H9 (cell line): ENCODE data around the gene TSPAN4. TPM values are rescaled to one million over a fixed set of nuclear protein-coding genes. Genes with fewer than 3 reads are reported as not detected.

ENCODE experiments used
- DNase-seq: peaks from one replicate; pipeline ENCODE4 v3.0.0-alpha.2; 2017
- H2AFZ ChIP-seq: one replicate; pipeline ENCODE4 v1.6.1; 2013; ENCODE audit warnings: mild to moderate bottlenecking, low read length, control low read depth, moderate library complexity
- H2AK5ac ChIP-seq: 2 replicates; pipeline ENCODE4 v1.6.1; 2013; ENCODE audit warnings: low read length, control low read depth, mixed read lengths; ENCODE audit not compliant: insufficient read length
- H2BK120ac ChIP-seq: one replicate; pipeline ENCODE4 v1.6.1; 2013; ENCODE audit warnings: low read depth, mild to moderate bottlenecking, low read length, control low read depth, inconsistent platforms; ENCODE audit not compliant: poor library complexity, severe bottlenecking
- H2BK12ac ChIP-seq: 2 replicates; pipeline ENCODE4 v1.6.1; 2013; ENCODE audit warnings: low read length, control low read depth, mixed read lengths, low read depth; ENCODE audit not compliant: insufficient read length
- H2BK15ac ChIP-seq: 2 replicates; pipeline ENCODE4 v1.6.1; 2013; ENCODE audit warnings: low read depth, low read length, control low read depth
- H2BK20ac ChIP-seq: one replicate; pipeline ENCODE4 v1.6.1; 2013; ENCODE audit warnings: low read depth, mild to moderate bottlenecking, low read length, control low read depth, inconsistent platforms; ENCODE audit not compliant: poor library complexity, severe bottlenecking
- H2BK5ac ChIP-seq: 2 replicates; pipeline ENCODE4 v1.6.1; 2013; ENCODE audit warnings: low read length, control low read depth, mixed read lengths; ENCODE audit not compliant: insufficient read length
- H3K14ac ChIP-seq: 2 replicates; pipeline ENCODE4 v1.6.1; 2013; ENCODE audit warnings: low read length, control low read depth; ENCODE audit not compliant: insufficient read depth
- H3K18ac ChIP-seq: 2 replicates; pipeline ENCODE4 v1.6.1; 2013; ENCODE audit warnings: low read depth, mild to moderate bottlenecking, mixed read lengths, low read length, control low read depth; ENCODE audit not compliant: insufficient read length
- H3K23ac ChIP-seq: 2 replicates; pipeline ENCODE4 v1.6.1; 2013; ENCODE audit warnings: low read length, control low read depth, mixed read lengths, low read depth; ENCODE audit not compliant: insufficient read length
- H3K23me2 ChIP-seq: 2 replicates; pipeline ENCODE4 v1.6.1; 2013; ENCODE audit warnings: low read depth, mild to moderate bottlenecking, mixed read lengths, low read length, control low read depth; ENCODE audit not compliant: insufficient read length, poor library complexity, severe bottlenecking
- H3K27ac ChIP-seq: 2 replicates; pipeline ENCODE4 v1.5.1; 2013; ENCODE audit warnings: low read length, control low read depth, mixed read lengths, low read depth; ENCODE audit not compliant: insufficient read length
- H3K27me3 ChIP-seq: 2 replicates; pipeline ENCODE4 v1.6.1; 2013; ENCODE audit warnings: low read length, control low read depth, inconsistent platforms; ENCODE audit not compliant: insufficient read depth
- H3K4ac ChIP-seq: 2 replicates; pipeline ENCODE4 v1.6.1; 2013; ENCODE audit warnings: low read depth, mild to moderate bottlenecking, control low read depth, inconsistent platforms, low read length, moderate library complexity
- H3K4me1 ChIP-seq: 2 replicates; pipeline ENCODE4 v1.6.1; 2013; ENCODE audit warnings: low read length, control low read depth, inconsistent platforms; ENCODE audit not compliant: insufficient read depth
- H3K4me2 ChIP-seq: 2 replicates; pipeline ENCODE4 v1.6.1; 2013; ENCODE audit warnings: low read length, control low read depth, mixed read lengths; ENCODE audit not compliant: insufficient read length, insufficient read depth
- H3K56ac ChIP-seq: 2 replicates; pipeline ENCODE4 v1.6.1; 2013; ENCODE audit warnings: low read depth, mild to moderate bottlenecking, mixed read lengths, low read length, control low read depth; ENCODE audit not compliant: insufficient read length
- H3K79me1 ChIP-seq: 2 replicates; pipeline ENCODE4 v1.6.1; 2013; ENCODE audit warnings: low read depth, mild to moderate bottlenecking, moderate library complexity, low read length, control low read depth, inconsistent platforms; ENCODE audit not compliant: insufficient read depth, poor library complexity, severe bottlenecking
- H3K79me2 ChIP-seq: 2 replicates; pipeline ENCODE4 v1.6.1; 2013; ENCODE audit warnings: low read length, control low read depth, inconsistent platforms; ENCODE audit not compliant: insufficient read depth
- H3K9ac ChIP-seq: 2 replicates; pipeline ENCODE4 v1.6.1; 2013; ENCODE audit warnings: low read length, control low read depth, mixed read lengths; ENCODE audit not compliant: insufficient read length; ENCODE audit errors: extremely low read depth
- H3K9me3 ChIP-seq: one replicate; pipeline ENCODE4 v1.6.1; 2013; ENCODE audit warnings: low read depth, low read length, inconsistent platforms; ENCODE audit not compliant: control insufficient read depth
- H3T11ph ChIP-seq: one replicate; pipeline ENCODE4 v1.6.1; 2013; ENCODE audit warnings: mild to moderate bottlenecking, low read length, control low read depth, inconsistent platforms
- H4K20me1 ChIP-seq: one replicate; pipeline ENCODE4 v1.6.1; 2013; ENCODE audit not compliant: control insufficient read depth, insufficient read length, insufficient read depth
- H4K5ac ChIP-seq: 2 replicates; pipeline ENCODE4 v1.6.1; 2013; ENCODE audit warnings: low read depth, mild to moderate bottlenecking, mixed read lengths, low read length, control low read depth; ENCODE audit not compliant: insufficient read length
- H4K8ac ChIP-seq: replicated peaks from 2 replicates; pipeline ENCODE4 v1.6.1; 2013; ENCODE audit warnings: low read length, control low read depth, mixed read lengths, low read depth; ENCODE audit not compliant: insufficient read length
- H4K91ac ChIP-seq: 2 replicates; pipeline ENCODE4 v1.6.1; 2013; ENCODE audit warnings: low read depth, mild to moderate bottlenecking, moderate library complexity, mixed read lengths, low read length, control low read depth; ENCODE audit not compliant: insufficient read length
- H3K27ac Mint-ChIP-seq, 3 experiments: 2 replicates in 2 of 3; 3 replicates in 1 of 3; pipeline ENCODE4 v1.8.0; 2020 to 2021; ENCODE audit warnings: mixed read lengths in 3 of 3, mild to moderate bottlenecking in 1 of 3, moderate library complexity in 1 of 3
- H3K27me3 Mint-ChIP-seq: 2 replicates; pipeline ENCODE4 v1.8.0; 2021; ENCODE audit warnings: low read depth, mild to moderate bottlenecking, moderate library complexity, mixed read lengths
- H3K36me3 Mint-ChIP-seq, 3 experiments: 2 replicates in 2 of 3; 3 replicates in 1 of 3; pipeline ENCODE4 v1.8.0; 2020 to 2021; ENCODE audit warnings: low read depth in 3 of 3, mixed read lengths in 3 of 3; ENCODE audit not compliant: insufficient read depth in 1 of 3
- H3K4me1 Mint-ChIP-seq, 2 experiments: 2 replicates each; pipeline ENCODE4 v1.8.0; 2020; ENCODE audit warnings: mixed read lengths in 2 of 2
- H3K4me3 Mint-ChIP-seq, 2 experiments: 2 replicates in 1 of 2; 3 replicates in 1 of 2; pipeline ENCODE4 v1.8.0; 2020 to 2021; ENCODE audit warnings: mild to moderate bottlenecking in 2 of 2, mixed read lengths in 2 of 2, moderate library complexity in 1 of 2
- H3K9me3 Mint-ChIP-seq, 2 experiments: 2 replicates in 1 of 2; 3 replicates in 1 of 2; pipeline ENCODE4 v1.8.0; 2020; ENCODE audit warnings: mild to moderate bottlenecking in 2 of 2, mixed read lengths in 2 of 2, moderate library complexity in 1 of 2
- WGBS: extraction: QIAGEN DNeasy Blood & Tissue Kit; methylation state at CpG from one replicate; pipeline ENCODE4 v1.1.7; 2013; ENCODE audit warnings: missing lambda C conversion rate, low lambda C conversion rate, mixed read lengths; ENCODE audit not compliant: insufficient read length; ENCODE audit errors: extremely low coverage; 5-methylcytosine and 5-hydroxymethylcytosine counted together
- total RNA-seq: library from RNA; stranded (reverse); gene quantifications from 2 replicates; pipeline ENCODE4 v1.2.1, GENCODE V29; 2021
- TF ChIP-seq, protein P1 (sequence below): fragments of 200-600 bp; sonication (generic); conservative IDR thresholded peaks from 3 replicates; pipeline ENCODE4 v1.8.0; 2021; ENCODE audit warnings: antibody characterized with exemption, mild to moderate bottlenecking

The TSPAN4 gene
- total RNA-seq, 1 experiment from 2014 or later = 64.6 TPM

DNA sequence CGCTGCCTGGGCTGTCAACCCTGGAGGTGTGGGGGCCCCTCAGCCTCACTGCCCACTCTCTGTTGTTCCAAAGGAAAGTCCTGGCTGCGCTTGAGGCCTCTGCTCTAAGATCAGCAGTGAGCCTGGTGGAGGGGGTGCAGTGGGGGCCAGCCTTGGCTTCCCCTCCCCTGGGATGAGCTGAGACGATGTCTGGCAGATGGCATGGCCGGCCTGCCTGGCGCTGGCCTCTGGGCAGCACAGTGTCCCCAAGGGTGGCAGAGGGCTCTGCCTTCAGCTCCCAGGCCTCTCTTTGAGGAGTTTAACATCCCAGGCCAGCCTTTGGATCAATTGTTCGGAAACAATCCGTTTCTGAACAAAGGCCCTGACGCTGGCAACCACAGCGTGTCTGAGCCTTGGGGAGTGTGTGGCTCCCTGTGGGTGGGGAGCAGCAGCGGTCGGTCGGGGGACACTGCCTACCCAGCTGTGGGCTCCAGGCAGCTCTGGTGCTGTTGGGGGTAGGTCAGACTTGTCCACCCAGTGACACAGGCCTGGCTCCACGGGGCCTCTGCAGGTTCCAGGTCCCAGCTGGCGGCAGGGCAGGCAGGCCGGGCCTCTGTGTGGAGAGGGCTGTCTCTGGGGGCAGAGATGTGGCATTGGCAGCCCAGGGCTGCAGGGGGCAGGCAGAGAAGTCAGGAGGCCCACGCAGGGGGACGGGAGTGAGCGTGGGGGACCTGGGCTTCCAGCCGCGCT lies 12.1 kb downstream of the TSPAN4 start:
- peaks cover 10% of the 10 kb centered on the region for H3K27me3 Mint-ChIP-seq
- Histone ChIP-seq H2BK12ac (no peak overlapping the region), H3K27me3 (no peaks in the 10 kb centered on the region), H3K18ac (no peak overlapping the region), H2BK5ac (no peak overlapping the region), H4K8ac (no peak overlapping the region), H3K9me3 (no peaks in the 10 kb centered on the region), H3K79me1 (no peaks in the 10 kb centered on the region), H2AFZ (no peak overlapping the region), H4K5ac (no peak overlapping the region), H2BK15ac (no peak overlapping the region), H2AK5ac (no peak overlapping the region), H3K79me2 (no peaks in the 10 kb centered on the region), H3K4me1 (no peaks in the 10 kb centered on the region), H4K91ac (no peak overlapping the region), H3K27ac (no peak overlapping the region), H3K4ac (no peak overlapping the region), H3K23ac (no peak overlapping the region), H2BK120ac (no peak overlapping the region), H4K20me1 (no peaks in the 10 kb centered on the region), H2BK20ac (no peak overlapping the region), H3T11ph (no peak overlapping the region), H3K56ac (no peak overlapping the region), H3K23me2 (peaks cover 9% of the 10 kb centered on the region), H3K4me2 (no peak overlapping the region), H3K14ac (no peak overlapping the region; the same call in 1 of the 2 replicates), H3K9ac (no peak overlapping the region)
- no peak overlapping the region for H3K27ac Mint-ChIP-seq
- WGBS = no CpG with 5 or more reads among the region's 20 CpGs
- H3K4me1 Mint-ChIP-seq = peaks cover 8 to 57% of the 10 kb centered on the region in 2 experiments
- no peaks in the 10 kb centered on the region for H3K9me3 Mint-ChIP-seq
- TF ChIP-seq, protein P1, sequence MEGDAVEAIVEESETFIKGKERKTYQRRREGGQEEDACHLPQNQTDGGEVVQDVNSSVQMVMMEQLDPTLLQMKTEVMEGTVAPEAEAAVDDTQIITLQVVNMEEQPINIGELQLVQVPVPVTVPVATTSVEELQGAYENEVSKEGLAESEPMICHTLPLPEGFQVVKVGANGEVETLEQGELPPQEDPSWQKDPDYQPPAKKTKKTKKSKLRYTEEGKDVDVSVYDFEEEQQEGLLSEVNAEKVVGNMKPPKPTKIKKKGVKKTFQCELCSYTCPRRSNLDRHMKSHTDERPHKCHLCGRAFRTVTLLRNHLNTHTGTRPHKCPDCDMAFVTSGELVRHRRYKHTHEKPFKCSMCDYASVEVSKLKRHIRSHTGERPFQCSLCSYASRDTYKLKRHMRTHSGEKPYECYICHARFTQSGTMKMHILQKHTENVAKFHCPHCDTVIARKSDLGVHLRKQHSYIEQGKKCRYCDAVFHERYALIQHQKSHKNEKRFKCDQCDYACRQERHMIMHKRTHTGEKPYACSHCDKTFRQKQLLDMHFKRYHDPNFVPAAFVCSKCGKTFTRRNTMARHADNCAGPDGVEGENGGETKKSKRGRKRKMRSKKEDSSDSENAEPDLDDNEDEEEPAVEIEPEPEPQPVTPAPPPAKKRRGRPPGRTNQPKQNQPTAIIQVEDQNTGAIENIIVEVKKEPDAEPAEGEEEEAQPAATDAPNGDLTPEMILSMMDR = no peak
- DNase-seq = no peak
- H3K36me3 Mint-ChIP-seq = peaks cover 0 to 13% (median 0%) of the 10 kb centered on the region in 3 experiments; a peak in 3 of 7 replicates
- H3K4me3 Mint-ChIP-seq = no peak overlapping the region
